GM12878 (cell line): ENCODE measurements around the gene DMAC2. TPM values are rescaled to one million over a fixed set of nuclear protein-coding genes. Genes with fewer than 3 reads are reported as not detected.

Experiments
- ATAC-seq: fragments of 200-7000 bp; cut with Tn5 transposase; 3 replicates; pipeline ENCODE4 v1.9.1; 2020; ENCODE audit warnings: mild to moderate bottlenecking, moderate library complexity
- BruUV-seq: library from RNA; stranded (reverse); fragments of 400-500 nt; replicated peaks from 2 replicates; lab custom pipeline; 2021; lab: Mats Ljungman, UMichigan
- CTCF ChIA-PET: fragments of 300-600 bp; sonication (Branson Sonifier 250); formaldehyde crosslinking; extraction: SDS; loops from one replicate; lab custom pipeline; 2021; ENCODE audit warnings: inconsistent platforms; lab: Yijun Ruan, JAX
- POLR2A ChIA-PET: fragments of 350-600 bp; formaldehyde crosslinking; extraction: SDS; loops from one replicate; lab custom pipeline; 2021; ENCODE audit warnings: inconsistent platforms; lab: Charles Lee
- RAD21 ChIA-PET: fragments of 300-600 bp; sonication (Branson Sonifier 250); formaldehyde crosslinking; loops from one replicate; lab custom pipeline; 2023; ENCODE audit warnings: antibody characterized with exemption; ENCODE audit not compliant: unreplicated experiment; lab: Charles Lee
- SMC1A ChIA-PET: fragments of 300-600 bp; sonication (Branson Sonifier 250); formaldehyde crosslinking; loops from one replicate; lab custom pipeline; 2023; ENCODE audit not compliant: unreplicated experiment, uncharacterized antibody; lab: Charles Lee
- DNase-seq: peaks from one replicate; pipeline ENCODE4 v3.0.0-alpha.2; 2011; ENCODE audit warnings: low read depth, low spot score
- FAIRE-seq: peaks from 3 replicates; lab custom pipeline; 2011; peaks lifted over from hg19 to GRCh38; lab: Jason Lieb, UNC
- H2AFZ ChIP-seq: 2 replicates; pipeline ENCODE4 v1.6.0; 2011; ENCODE audit warnings: low read depth, low read length, control low read depth; ENCODE audit not compliant: control insufficient read depth
- H3K27ac ChIP-seq: 2 replicates; pipeline ENCODE4 v1.5.1; 2011; ENCODE audit warnings: control low read depth; ENCODE audit not compliant: control insufficient read depth, insufficient read depth
- H3K27me3 ChIP-seq, 2 experiments: replicated peaks in 1 of 2; 2 replicates each; pipeline versions ENCODE4 v1.6.0 to v1.6.1; 2011; ENCODE audit warnings: low read length in 1 of 2; ENCODE audit not compliant: control insufficient read depth in 2 of 2, insufficient read depth in 2 of 2
- H3K36me3 ChIP-seq, 2 experiments: 2 replicates each; pipeline ENCODE4 v1.5.1; 2011; ENCODE audit warnings: low read length in 1 of 2; ENCODE audit not compliant: control insufficient read depth in 2 of 2, insufficient read depth in 2 of 2
- H3K4me1 ChIP-seq: 2 replicates; pipeline ENCODE4 v1.6.1; 2011; ENCODE audit warnings: mild to moderate bottlenecking, low read length, moderate library complexity, mixed read lengths; ENCODE audit not compliant: control insufficient read depth, insufficient read depth
- H3K4me2 ChIP-seq: 2 replicates; pipeline ENCODE4 v1.6.0; 2011; ENCODE audit warnings: control low read depth; ENCODE audit not compliant: control insufficient read depth, insufficient read depth
- H3K4me3 ChIP-seq: fragments of 200-600 bp; sonication (generic); 2 replicates; pipeline ENCODE4 v1.5.1; 2016
- H3K79me2 ChIP-seq: 2 replicates; pipeline ENCODE4 v1.6.0; 2011; ENCODE audit warnings: low read length; ENCODE audit not compliant: control insufficient read depth, insufficient read depth
- H3K9ac ChIP-seq: 2 replicates; pipeline ENCODE4 v1.8.0; 2011; ENCODE audit warnings: low read length, control low read depth, mixed read lengths; ENCODE audit not compliant: control insufficient read depth, insufficient read depth
- H3K9me3 ChIP-seq: replicated peaks from 3 replicates; pipeline ENCODE4 v1.5.1; 2011; ENCODE audit warnings: mild to moderate bottlenecking, low read length; ENCODE audit not compliant: control insufficient read depth, insufficient read depth
- H4K20me1 ChIP-seq: 2 replicates; pipeline ENCODE4 v1.6.0; 2011; ENCODE audit not compliant: control insufficient read depth, insufficient read depth
- ATF2 ChIP-seq: IDR thresholded peaks from 2 replicates; pipeline ENCODE4 v1.6.1; 2012; ENCODE audit warnings: low read length, inconsistent platforms
- BACH1 ChIP-seq: fragments of 450-650 bp; IDR thresholded peaks from 2 replicates; pipeline ENCODE4 v1.6.1; 2017; ENCODE audit warnings: mild to moderate bottlenecking, borderline replicate concordance
- BCLAF1 ChIP-seq: fragments of 450-650 bp; IDR thresholded peaks from 2 replicates; pipeline ENCODE4 v1.6.1; 2017; ENCODE audit warnings: antibody characterized with exemption, mild to moderate bottlenecking, moderate library complexity
- CBX5 ChIP-seq: sonication (generic); IDR thresholded peaks from 2 replicates; pipeline ENCODE4 v1.6.1; 2016; ENCODE audit warnings: low read depth, moderate library complexity, mild to moderate bottlenecking, inconsistent platforms
- CTCF ChIP-seq, 3 experiments: IDR thresholded peaks in 2 of 3; conservative IDR thresholded peaks in 1 of 3; 2 replicates each; pipeline ENCODE4 v1.5.1; 2011; ENCODE audit warnings: low read depth in 3 of 3, low read length in 3 of 3, mild to moderate bottlenecking in 3 of 3, control low read depth in 2 of 3, moderate library complexity in 2 of 3, inconsistent platforms in 1 of 3, mixed read lengths in 1 of 3; ENCODE audit not compliant: control insufficient read depth in 2 of 3, insufficient read depth in 1 of 3; ENCODE audit errors: extremely low read depth in 1 of 3
- FOXM1 ChIP-seq: IDR thresholded peaks from 2 replicates; pipeline ENCODE4 v1.6.1; 2012; ENCODE audit warnings: low read depth, mild to moderate bottlenecking, inconsistent platforms, low read length, moderate library complexity
- HDAC2 ChIP-seq: fragments of 200-600 bp; sonication (generic); IDR thresholded peaks from 2 replicates; pipeline ENCODE4 v1.6.1; 2017
- KLF5 ChIP-seq: fragments of 450-650 bp; IDR thresholded peaks from 2 replicates; pipeline ENCODE4 v1.6.1; 2014; ENCODE audit warnings: mild to moderate bottlenecking; ENCODE audit not compliant: partially characterized antibody
- RB1 ChIP-seq: fragments of 450-650 bp; formaldehyde crosslinking; IDR thresholded peaks from 2 replicates; pipeline ENCODE4 v1.6.1; 2017; ENCODE audit warnings: mild to moderate bottlenecking, borderline replicate concordance
- SMAD5 ChIP-seq: IDR thresholded peaks from 2 replicates; pipeline ENCODE4 v1.6.1; 2016; ENCODE audit warnings: antibody characterized with exemption, low read depth
- TCF12 ChIP-seq: IDR thresholded peaks from 2 replicates; pipeline ENCODE4 v1.6.1; 2011; ENCODE audit warnings: low read depth, mild to moderate bottlenecking, low read length
- TCF3 ChIP-seq: IDR thresholded peaks from 2 replicates; pipeline ENCODE4 v1.6.1; 2012; ENCODE audit warnings: low read depth, mild to moderate bottlenecking, low read length, borderline replicate concordance; ENCODE audit not compliant: insufficient read depth
- USF2 ChIP-seq: IDR thresholded peaks from 2 replicates; pipeline ENCODE4 v1.6.1; 2011; ENCODE audit warnings: low read depth, low read length, improper control_type of control experiment, borderline replicate concordance
- ZNF384 ChIP-seq: IDR thresholded peaks from 2 replicates; pipeline ENCODE4 v1.6.1; 2012; ENCODE audit warnings: low read depth, mild to moderate bottlenecking, low read length, improper control_type of control experiment, borderline replicate concordance
- WGBS: methylation state at CpG from one replicate; pipeline ENCODE4 v1.1.6; 2016; ENCODE audit warnings: low lambda C conversion rate; ENCODE audit not compliant: insufficient replicate concordance, insufficient coverage; ENCODE audit errors: missing lambda C conversion rate; 5-methylcytosine and 5-hydroxymethylcytosine counted together
- in situ Hi-C: fragments of 300-500 bp; cut with MboI; formaldehyde crosslinking; loops from 9 replicates; pipeline ENCODE4 v1.14.3; 2018; ENCODE audit warnings: mixed read lengths
- intact Hi-C: fragments of 100-400 bp; cut with micrococcal nuclease; formaldehyde crosslinking; loops from one replicate; pipeline ENCODE4 v1.14.2; 2022; ENCODE audit not compliant: unreplicated experiment
- polyA plus RNA-seq, 11 experiments: library from polyadenylated mRNA; depleted of rRNA in 4 of 11; unstranded in 6 of 11; stranded (reverse) in 5 of 11; fragments of >200 nt; fragmentation: Nextera tagmentation in 4 of 11; fragmentation: Illumina TruSeq in 1 of 11; extraction: Ambion mirVana in 4 of 11; extraction: Trizol in 1 of 11; gene quantifications; 1 replicate in 1 of 11; 2 replicates in 10 of 11; pipeline versions ENCODE4 v1.2.1 to v1.2.3, GENCODE V29; 2011 to 2016; ENCODE audit warnings: inconsistent platforms in 2 of 11, missing spikeins in 2 of 11, low read depth in 1 of 11
- total RNA-seq, 4 experiments: library from RNA; depleted of rRNA in 3 of 4; stranded (reverse); fragments of >200 nt in 3 of 4; fragmentation: Illumina TruSeq in 1 of 4; extraction: Trizol in 1 of 4; gene quantifications; 2 replicates each; pipeline versions ENCODE4 v1.2.1 to v1.2.3, GENCODE V29; 2013 to 2021

The DMAC2 gene
- total and polyA plus RNA-seq, 10 of the 15 experiments (the other 5 are each of a cell fraction or from before 2014, with no cell fraction given): 10.8 to 57.2 (median 42.7) TPM

DNA sequence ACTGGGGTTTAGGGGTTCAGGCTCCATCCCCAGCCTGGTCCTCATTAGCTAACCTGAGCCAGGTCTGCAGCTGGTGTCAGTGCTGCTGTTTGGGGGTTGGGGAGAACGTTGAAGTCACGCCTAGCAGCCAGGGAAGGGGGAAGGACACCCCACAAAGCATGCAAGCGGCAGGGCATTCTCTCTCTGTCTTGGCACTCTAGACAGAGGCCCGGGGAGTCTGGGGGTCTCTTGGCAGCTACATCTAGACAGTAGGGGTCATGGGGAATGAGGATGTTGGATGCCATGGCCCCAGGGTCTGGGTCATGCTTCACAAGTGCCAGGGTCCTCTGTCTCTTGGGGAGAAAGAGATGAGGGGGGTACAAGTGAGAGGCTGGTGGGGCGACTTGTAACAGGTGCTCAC, 5.9 kb upstream of the DMAC2 start:
- RAD21 ChIA-PET: no interaction called here
- SMC1A ChIA-PET: interaction anchor here (0.7 kb wide), 1 partner anchor 96 kb away, joined by 4 read pairs; no protein-coding TSS in a partner anchor
- no peak overlapping the region for H3K4me2 ChIP-seq
- no peaks in the 10 kb centered on the region for H3K27me3 ChIP-seq
- CTCF ChIA-PET: interaction anchor here (8.1 to 10.9 kb wide), 2 partner anchors 93 to 119 kb away, joined by 157 to 314 read pairs; no protein-coding TSS in a partner anchor
- no peaks in the 10 kb centered on the region for H4K20me1 ChIP-seq
- no peaks in the 10 kb centered on the region; the same call in 1 of the 2 replicates for H3K4me1 ChIP-seq
- FAIRE-seq: no peak
- no peak for ATAC-seq
- BruUV-seq: no TSS peak
- no peak overlapping the region for H2AFZ ChIP-seq
- no peaks in the 10 kb centered on the region for H3K9me3 ChIP-seq
- no peaks in the 10 kb centered on the region for H3K79me2 ChIP-seq
- in situ Hi-C loops: loop anchor here (10.0 kb wide), 2 partner anchors 89 to 129 kb away; partner anchors contain the start of gene CEACAM21
- H3K36me3 ChIP-seq: no peaks in the 10 kb centered on the region
- H3K4me3 ChIP-seq: no peak overlapping the region
- 25% methylated on average over 5 of the region's 5 CpGs for WGBS
- POLR2A ChIA-PET: no interaction called here
- intact Hi-C loops: loop anchor here (5.0 kb wide), 1 partner anchor 93 kb away; the partner anchor contains the start of gene TGFB1
- no peak for DNase-seq
- no peak overlapping the region for H3K27ac ChIP-seq
- no peak overlapping the region for H3K9ac ChIP-seq
- TF ChIP-seq FOXM1: no peak
- TF ChIP-seq TCF12: no peak
- TF ChIP-seq BACH1: no peak
- no peak for TF ChIP-seq KLF5
- TF ChIP-seq USF2: no peak
- TF ChIP-seq TCF3: no peak
- TF ChIP-seq ZNF384: no peak
- no peak for TF ChIP-seq CBX5
- TF ChIP-seq RB1: no peak
- no peak for TF ChIP-seq CTCF (IDR thresholded peaks at IDR 0.05 in 2 of 3, conservative IDR thresholded peaks at IDR 0.05 in 1 of 3; ENCODE audit: control insufficient read depth in 2 of 3, extremely low read depth in 1 of 3, insufficient read depth in 1 of 3, low read depth in 3 of 3, low read length in 3 of 3)
- no peak for TF ChIP-seq SMAD5
- TF ChIP-seq ATF2: no peak
- TF ChIP-seq BCLAF1: no peak
- TF ChIP-seq HDAC2: no peak
